ENCODE results near the gene NDUFS3. TPM values are rescaled to one million over a fixed set of nuclear protein-coding genes. Genes with fewer than 3 reads are reported as not detected.
A peak's percentile ranks its signal among the peaks of the same experiment; 100 is the strongest.
"Not testable (repeated sequence)": the region's sequence is repeated elsewhere in the genome, so short reads cannot be mapped to it uniquely, and the experiment has no call there.

NDUFS3 gene
- total RNA-seq, result 319 TPM
- long read RNA-seq, transcript NDUFS3-201 (7 exons, 958 nt), result major isoform, 236 of 269 reads
- long read RNA-seq, partial matches to known transcripts, result 6 of 269 reads
- long read RNA-seq, other reads (novel, unspliced or antisense), result 27 of 269 reads

- intact Hi-C loops (cut with micrococcal nuclease), result no loop called here
- ATAC-seq (peak; percentile 95), DNase-seq (peak; percentile 87)
Observed at GRCh38 chr11:47578524-47579494, at the start of gene NDUFS3, which contains the start of gene KBTBD4. TSS of gene NDUFS3 (plus strand) at chr11:47579074. CDS start at chr11:47579092, 18 bp downstream. TSS of gene KBTBD4 (minus strand) at chr11:47578970. CDS start at chr11:47578951, 19 bp downstream.

- intact Hi-C loops (cut with micrococcal nuclease), result no loop called here
- ATAC-seq (no peak), DNase-seq (no peak)
Observed at GRCh38 chr11:47529951-47530350, 48.9 kb upstream of the NDUFS3 start.

- ATAC-seq; DNase-seq; intact Hi-C loops (cut with micrococcal nuclease): not testable (repeated sequence)
Observed at GRCh38 chr11:47530721-47531120, 48.2 kb upstream of the NDUFS3 start.

GRCh38 chr11:47531666-47532065, 47.2 kb upstream of the NDUFS3 start:
- peak; percentile 9 for ATAC-seq
- intact Hi-C loops (cut with micrococcal nuclease), result no loop called here
- no peak for DNase-seq

GRCh38 chr11:47532597-47533213, 46.2 kb upstream of the NDUFS3 start:
- DNase-seq (no peak), ATAC-seq (peak; percentile 24)
- intact Hi-C loops (cut with micrococcal nuclease), result no loop called here

GRCh38 chr11:47533690-47534151, 45.2 kb upstream of the NDUFS3 start:
- intact Hi-C loops (cut with micrococcal nuclease), result no loop called here
- ATAC-seq (no peak), DNase-seq (no peak)

GRCh38 chr11:47534704-47535251, 44.1 kb upstream of the NDUFS3 start:
- intact Hi-C loops (cut with micrococcal nuclease), result no loop called here
- ATAC-seq, result no peak
- DNase-seq, result no peak

- intact Hi-C loops (cut with micrococcal nuclease), result no loop called here
- ATAC-seq (no peak), DNase-seq (no peak)
Observed at GRCh38 chr11:47536915-47537314, 42.0 kb upstream of the NDUFS3 start.

- intact Hi-C loops (cut with micrococcal nuclease), result no loop called here
- ATAC-seq (no peak), DNase-seq (no peak)
Observed at GRCh38 chr11:47538741-47539565, 39.9 kb upstream of the NDUFS3 start.

GRCh38 chr11:47539681-47540039, 39.2 kb upstream of the NDUFS3 start:
- DNase-seq (no peak), ATAC-seq (no peak)
- intact Hi-C loops (cut with micrococcal nuclease), result no loop called here

- DNase-seq, result no peak
- intact Hi-C loops (cut with micrococcal nuclease), result no loop called here
- no peak for ATAC-seq
Observed at GRCh38 chr11:47541070-47541469, 37.8 kb upstream of the NDUFS3 start.

- no peak for ATAC-seq
- intact Hi-C loops (cut with micrococcal nuclease), result no loop called here
Observed at GRCh38 chr11:47545298-47545697, 33.6 kb upstream of the NDUFS3 start.

GRCh38 chr11:47546274-47546673, 32.6 kb upstream of the NDUFS3 start:
- DNase-seq; ATAC-seq; intact Hi-C loops (cut with micrococcal nuclease): not testable (repeated sequence)

More at GRCh38 chr11:47545298-47545697, 33.6 kb upstream of the NDUFS3 start:
- no peak for DNase-seq

GRCh38 chr11:47550288-47551047, 28.4 kb upstream of the NDUFS3 start:
- intact Hi-C loops (cut with micrococcal nuclease), result no loop called here
- DNase-seq, result no peak
- no peak for ATAC-seq

GRCh38 chr11:47551086-47551485, 27.8 kb upstream of the NDUFS3 start:
- DNase-seq, result no peak
- no peak for ATAC-seq
- intact Hi-C loops (cut with micrococcal nuclease), result no loop called here

GRCh38 chr11:47552056-47552565, 26.8 kb upstream of the NDUFS3 start:
- intact Hi-C loops (cut with micrococcal nuclease), result no loop called here
- DNase-seq (peak; percentile 43), ATAC-seq (peak; percentile 16)

GRCh38 chr11:47552566-47553405, 26.1 kb upstream of the NDUFS3 start, which contains the start of gene CELF1:
TSS of gene CELF1 (minus strand) at chr11:47553132. CDS start at chr11:47499523, 53,609 bp downstream.
- DNase-seq (peak; percentile 95), ATAC-seq (peak; percentile 99)
- intact Hi-C loops (cut with micrococcal nuclease), result no loop called here

Measured in left ventricle myocardium superior (tissue), 1 donor.